Stimulated activated CD8-positive, alpha-beta memory T cell treated with anti-CD3 and anti-CD28 coated beads, Interleukin-12 subunit alpha, Interleukin-12 subunit beta, amount 100 ng/mL, for 4 hours (primary cell): ENCODE data around the gene TXNL1.
"Not testable (repeated sequence)": the region's sequence is repeated elsewhere in the genome, so short reads cannot be mapped to it uniquely, and the experiment has no call there.

Experiments used
- DNase-seq: peaks from one replicate; pipeline ENCODE4 v3.0.0-alpha.2; 2020; ENCODE audit warnings: low read depth

Gene TXNL1

GRCh38 chr18:56645415-56646016, 7.1 kb upstream of the TXNL1 start:
- DNase-seq: no peak

- no peak for DNase-seq
Observed at GRCh38 chr18:56643381-56643780, 5.0 kb upstream of the TXNL1 start.

GRCh38 chr18:56641714-56642337, 3.4 kb upstream of the TXNL1 start:
- no peak for DNase-seq

GRCh38 chr18:56639571-56639970, 1.2 kb upstream of the TXNL1 start:
- DNase-seq: no peak

GRCh38 chr18:56639104-56639381, 651 bp upstream of the TXNL1 start:
- DNase-seq: no peak

- DNase-seq: no peak
Observed at GRCh38 chr18:56637711-56638231, 621 bp downstream of the TXNL1 start.

GRCh38 chr18:56637176-56637575, 1.2 kb downstream of the TXNL1 start:
- no peak for DNase-seq

GRCh38 chr18:56635007-56635406, 3.4 kb downstream of the TXNL1 start:
- no peak for DNase-seq

GRCh38 chr18:56632070-56633022, 6.0 kb downstream of the TXNL1 start:
- DNase-seq: no peak

GRCh38 chr18:56627991-56628390, 10.4 kb downstream of the TXNL1 start:
- no peak for DNase-seq

GRCh38 chr18:56615738-56616520, 22.5 kb downstream of the TXNL1 start:
- no peak for DNase-seq

GRCh38 chr18:56606618-56607017, 31.8 kb downstream of the TXNL1 start:
- no peak for DNase-seq

- no peak for DNase-seq
Observed at GRCh38 chr18:56598422-56598821, 40.0 kb downstream of the TXNL1 start.

- DNase-seq: no peak
Observed at GRCh38 chr18:56593906-56594305, 44.5 kb downstream of the TXNL1 start.

- no peak for DNase-seq
Observed at GRCh38 chr18:56580026-56580425, 58.4 kb downstream of the TXNL1 start.

- DNase-seq: no peak
Observed at GRCh38 chr18:56579451-56579850, 58.9 kb downstream of the TXNL1 start.

- no peak for DNase-seq
Observed at GRCh38 chr18:56576826-56577573, 61.4 kb downstream of the TXNL1 start.

- no peak for DNase-seq
Observed at GRCh38 chr18:56575819-56576663, 62.4 kb downstream of the TXNL1 start.

- no peak for DNase-seq
Observed at GRCh38 chr18:56574861-56575260, 63.5 kb downstream of the TXNL1 start.

GRCh38 chr18:56572267-56572666, 66.1 kb downstream of the TXNL1 start:
- not testable (repeated sequence) for DNase-seq

GRCh38 chr18:56570978-56571377, 67.4 kb downstream of the TXNL1 start:
- no peak for DNase-seq
